GM15510 (cell line): ENCODE results near the gene MAPK4.

ENCODE experiments used
- POLR2A ChIP-seq: IDR thresholded peaks from 3 replicates; pipeline ENCODE4 v1.6.1; 2011; ENCODE audit warnings: borderline replicate concordance; ENCODE audit not compliant: insufficient read length; ENCODE audit errors: extremely low read depth

The MAPK4 gene

GRCh38 chr18:50716902-50717301 lies 157.0 kb downstream of the MAPK4 start:
- no peak for TF ChIP-seq POLR2A

- no peak for TF ChIP-seq POLR2A
These were observed 157.7 kb downstream of the MAPK4 start for GRCh38 chr18:50717563-50717962.

GRCh38 chr18:50719471-50720324 lies 159.8 kb downstream of the MAPK4 start:
- TF ChIP-seq POLR2A: no peak

DNA sequence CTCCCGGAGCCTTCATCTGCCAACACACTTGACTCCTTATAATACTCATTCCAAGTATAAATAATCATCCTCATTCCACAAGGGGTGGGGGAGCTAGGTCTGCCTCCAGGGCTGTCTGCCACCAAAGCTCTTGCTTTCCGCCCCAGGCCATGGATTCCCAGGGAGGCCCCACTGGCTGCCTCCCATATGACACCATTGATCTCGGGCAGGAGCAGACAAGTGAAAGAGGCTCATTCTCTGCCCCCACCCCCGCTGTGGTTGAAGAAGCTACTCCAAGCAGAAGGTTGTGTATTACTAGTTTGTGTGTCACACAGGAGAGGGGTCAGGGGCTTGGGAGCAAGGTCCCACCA lies 160.4 kb downstream of the MAPK4 start:
- no peak for TF ChIP-seq POLR2A

GRCh38 chr18:50721006-50721405 lies 161.1 kb downstream of the MAPK4 start:
- no peak for TF ChIP-seq POLR2A

- TF ChIP-seq POLR2A: no peak
These were observed 161.7 kb downstream of the MAPK4 start for GRCh38 chr18:50721451-50722120.

DNA sequence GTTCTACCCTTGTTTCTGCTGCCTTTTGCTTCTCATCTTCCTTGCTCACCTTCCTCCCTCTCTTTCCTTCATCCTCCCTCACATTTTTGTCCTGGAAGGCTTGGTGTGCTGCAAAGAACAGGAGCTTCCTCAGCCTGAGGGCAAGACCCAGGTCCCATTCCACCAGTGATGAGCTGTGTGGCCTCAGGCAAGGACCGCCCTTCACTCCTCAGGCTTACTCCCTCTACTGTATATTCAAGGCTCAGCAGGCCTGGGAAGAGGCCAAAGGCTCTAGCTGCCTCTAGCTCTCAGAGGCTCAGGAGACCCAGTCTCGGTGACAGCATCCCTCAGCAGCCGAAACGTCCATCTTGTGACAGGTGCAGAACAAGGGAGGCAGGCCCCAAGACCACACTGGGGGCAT lies 162.4 kb downstream of the MAPK4 start:
- TF ChIP-seq POLR2A: no peak

- no peak for TF ChIP-seq POLR2A
These were observed 164.9 kb downstream of the MAPK4 start for GRCh38 chr18:50724751-50725151.

- no peak for TF ChIP-seq POLR2A
These were observed 167.2 kb downstream of the MAPK4 start for GRCh38 chr18:50726960-50727589.

DNA sequence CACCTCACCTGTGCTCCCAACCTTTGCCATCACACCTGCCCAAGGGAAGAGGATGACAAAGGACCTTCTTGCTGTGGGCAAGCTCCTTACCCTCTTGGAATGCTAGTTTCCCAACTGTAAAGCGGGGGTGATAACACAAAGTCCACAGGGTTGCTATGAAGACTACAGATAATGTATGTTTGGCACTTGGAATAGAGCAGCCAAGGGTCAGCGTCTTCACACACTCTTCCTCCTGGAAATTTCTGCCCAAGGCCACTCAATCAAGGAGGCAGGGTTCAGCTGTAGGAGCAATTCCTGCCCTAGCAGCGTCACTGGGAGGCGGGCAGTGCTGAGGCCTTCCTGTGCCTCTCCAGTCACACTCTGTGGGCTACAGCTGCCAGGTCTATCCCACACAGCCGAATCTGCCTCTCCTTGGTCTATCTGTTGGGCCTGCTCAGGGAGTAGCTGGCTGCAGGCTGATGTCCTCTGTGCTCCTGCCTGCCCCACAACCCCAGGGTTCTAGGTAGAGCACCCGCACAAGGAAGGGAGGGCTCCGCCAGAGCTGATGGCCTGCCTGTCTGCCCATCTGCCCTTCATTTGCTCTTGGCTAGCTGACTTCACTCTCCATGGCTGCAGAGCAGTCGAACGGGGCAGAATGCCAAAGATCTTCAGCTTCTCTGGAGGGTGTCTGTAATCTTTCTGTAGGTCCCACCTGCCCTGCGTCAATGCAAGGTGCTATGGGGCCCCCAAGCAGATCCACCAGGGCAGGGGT lies 168.0 kb downstream of the MAPK4 start:
- TF ChIP-seq POLR2A: no peak

- no peak for TF ChIP-seq POLR2A
These were observed 169.5 kb downstream of the MAPK4 start for GRCh38 chr18:50729376-50729775.

DNA sequence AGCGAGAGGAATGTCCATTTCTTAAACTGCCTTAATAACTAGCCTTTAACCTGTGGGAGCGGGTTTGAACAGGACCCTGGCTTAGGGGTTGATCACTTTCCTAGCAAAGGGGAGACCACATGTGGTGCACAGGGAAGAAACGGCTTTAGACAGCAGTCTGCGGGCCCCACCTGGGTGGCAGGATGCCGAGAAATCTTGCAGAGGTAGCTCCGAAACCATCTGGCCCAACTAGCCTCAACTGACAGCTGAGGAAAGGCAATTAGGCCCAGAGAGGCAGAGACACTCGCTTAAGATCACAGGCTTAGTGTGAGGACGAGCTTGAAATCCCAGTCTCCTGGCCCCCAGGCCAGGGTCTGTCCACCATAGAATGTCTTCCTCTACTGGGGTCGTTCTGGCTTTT lies 170.1 kb downstream of the MAPK4 start:
- TF ChIP-seq POLR2A: no peak

GRCh38 chr18:50734342-50734741 lies 174.5 kb downstream of the MAPK4 start:
- no peak for TF ChIP-seq POLR2A

DNA sequence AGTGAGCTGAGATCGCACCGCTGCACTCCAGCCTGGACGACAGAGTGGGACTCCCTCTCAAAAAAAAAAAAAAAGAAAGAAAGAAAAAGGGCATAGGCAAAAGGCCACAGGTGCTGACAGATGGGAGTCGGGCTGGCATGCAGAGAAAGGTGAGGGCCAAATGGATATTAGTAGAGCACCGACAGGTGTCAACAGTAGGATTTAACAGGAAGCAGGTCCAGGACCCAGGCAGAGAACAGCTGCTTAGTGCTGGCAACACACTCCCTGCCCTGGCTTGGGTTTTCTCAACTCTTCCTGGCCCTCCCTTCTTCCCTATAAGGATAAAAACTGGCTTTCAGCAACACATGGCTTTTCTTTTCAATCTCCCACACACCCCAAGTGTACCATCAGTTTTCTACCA lies 175.0 kb downstream of the MAPK4 start:
- no peak for TF ChIP-seq POLR2A

GRCh38 chr18:50737127-50737526 lies 177.2 kb downstream of the MAPK4 start:
- no peak for TF ChIP-seq POLR2A
